Activated CD8-positive, alpha-beta T cell treated with anti-CD3 and anti-CD28 coated beads for 36 hours (primary cell): ENCODE data around the gene ALS2CL. TPM values are rescaled to one million over a fixed set of nuclear protein-coding genes. Genes with fewer than 3 reads are reported as not detected.

ENCODE experiments used
- ATAC-seq: fragments of 200-7000 bp; cut with Tn5 transposase; one replicate; pipeline ENCODE4 v1.10.0; 2021; ENCODE audit warnings: mild to moderate bottlenecking, moderate library complexity
- CTCF ChIA-PET: fragments of 350-600 bp; sonication (Branson Sonifier 250); formaldehyde crosslinking; loops from one replicate; lab custom pipeline; 2021; ENCODE audit warnings: antibody characterized with exemption; lab: Charles Lee
- POLR2A ChIA-PET: fragments of 350-600 bp; sonication (Branson Sonifier 250); formaldehyde crosslinking; loops from one replicate; lab custom pipeline; 2021; ENCODE audit warnings: antibody characterized with exemption; lab: Charles Lee
- DNase-seq: peaks from one replicate; pipeline ENCODE4 v3.0.0-alpha.2; 2020
- H3K27ac Mint-ChIP-seq: one replicate; pipeline ENCODE4 v1.8.0; 2021; ENCODE audit warnings: mild to moderate bottlenecking, mixed read lengths
- H3K27me3 Mint-ChIP-seq: one replicate; pipeline ENCODE4 v1.8.0; 2021; ENCODE audit warnings: mixed read lengths
- H3K36me3 Mint-ChIP-seq: one replicate; pipeline ENCODE4 v1.8.0; 2021; ENCODE audit warnings: low read depth, mixed read lengths
- H3K4me1 Mint-ChIP-seq: one replicate; pipeline ENCODE4 v1.8.0; 2021; ENCODE audit warnings: low read depth, mixed read lengths
- H3K4me3 Mint-ChIP-seq: one replicate; pipeline ENCODE4 v1.8.0; 2021; ENCODE audit warnings: mild to moderate bottlenecking, moderate library complexity, mixed read lengths
- H3K9me3 Mint-ChIP-seq: one replicate; pipeline ENCODE4 v1.8.0; 2021; ENCODE audit warnings: mixed read lengths
- CTCF ChIP-seq: fragments of 200-600 bp; IDR thresholded peaks from one replicate; pipeline ENCODE4 v1.8.0; 2022; ENCODE audit warnings: antibody characterized with exemption, mild to moderate bottlenecking
- intact Hi-C: fragments of 100-400 bp; cut with micrococcal nuclease; formaldehyde crosslinking; loops from one replicate; pipeline ENCODE4 v1.10.0; 2022
- total RNA-seq, 2 experiments: library from RNA; stranded (reverse); gene quantifications; one replicate each; pipeline ENCODE4 v1.2.3, GENCODE V29; 2021

Gene ALS2CL
- total RNA-seq, 2 experiments from 2014 or later = 1.7 to 2.0 TPM

- DNase-seq = no peak
- H3K36me3 Mint-ChIP-seq = no peaks in the 10 kb centered on the region
- intact Hi-C loops = no loop called here
- H3K4me1 Mint-ChIP-seq = no peaks in the 10 kb centered on the region
- H3K9me3 Mint-ChIP-seq = no peaks in the 10 kb centered on the region
- POLR2A ChIA-PET = no interaction called here
- no peak for TF ChIP-seq CTCF
- ATAC-seq = no peak
- no peak overlapping the region for H3K27ac Mint-ChIP-seq
- H3K4me3 Mint-ChIP-seq = no peak overlapping the region
- no peaks in the 10 kb centered on the region for H3K27me3 Mint-ChIP-seq
- CTCF ChIA-PET = interaction anchor here (1.0 to 1.6 kb wide), 2 partner anchors 31 to 171 kb away, joined by 3 read pairs; no protein-coding TSS in a partner anchor
Observed at GRCh38 chr3:46660003-46660402, 33.5 kb downstream of the ALS2CL start.

GRCh38 chr3:46659285-46659684, 34.2 kb downstream of the ALS2CL start:
- H3K27me3 Mint-ChIP-seq = no peaks in the 10 kb centered on the region
- H3K27ac Mint-ChIP-seq = no peak overlapping the region
- no peaks in the 10 kb centered on the region for H3K4me1 Mint-ChIP-seq
- DNase-seq = no peak
- intact Hi-C loops = no loop called here
- ChIA-PET POLR2A (no interaction called here), CTCF (interaction anchor here (1.1 to 1.6 kb wide), 3 partner anchors 7 to 171 kb away, joined by 3 to 4 read pairs (median 3); no protein-coding TSS in a partner anchor)
- no peak for ATAC-seq
- no peak overlapping the region for H3K4me3 Mint-ChIP-seq
- no peaks in the 10 kb centered on the region for H3K9me3 Mint-ChIP-seq
- H3K36me3 Mint-ChIP-seq = no peaks in the 10 kb centered on the region
- TF ChIP-seq CTCF = no peak

GRCh38 chr3:46656778-46657556, 36.5 kb downstream of the ALS2CL start:
- Mint-ChIP-seq H3K9me3 (peaks cover 4% of the 10 kb centered on the region), H3K27me3 (no peaks in the 10 kb centered on the region)
- intact Hi-C loops = no loop called here

GRCh38 chr3:46655271-46655670, 38.2 kb downstream of the ALS2CL start:
- no peak for DNase-seq
- no peaks in the 10 kb centered on the region for H3K4me1 Mint-ChIP-seq
- no peak for ATAC-seq
- POLR2A ChIA-PET = no interaction called here
- H3K27ac Mint-ChIP-seq = no peak overlapping the region
- intact Hi-C loops = no loop called here
- no peak for TF ChIP-seq CTCF
- H3K27me3 Mint-ChIP-seq = peaks cover 4% of the 10 kb centered on the region
- no peaks in the 10 kb centered on the region for H3K36me3 Mint-ChIP-seq
- no peak overlapping the region for H3K4me3 Mint-ChIP-seq
- CTCF ChIA-PET = interaction anchor here (1.0 kb wide), 1 partner anchor 167 kb away, joined by 4 read pairs; no protein-coding TSS in a partner anchor
- H3K9me3 Mint-ChIP-seq = peaks cover 6% of the 10 kb centered on the region

More at GRCh38 chr3:46656778-46657556, 36.5 kb downstream of the ALS2CL start:
- H3K4me1 Mint-ChIP-seq = no peaks in the 10 kb centered on the region
- POLR2A ChIA-PET = no interaction called here
- no peak overlapping the region for H3K27ac Mint-ChIP-seq
- no peak overlapping the region for H3K4me3 Mint-ChIP-seq
- H3K36me3 Mint-ChIP-seq = no peaks in the 10 kb centered on the region
- TF ChIP-seq CTCF = no peak
- CTCF ChIA-PET = no interaction called here
- ATAC-seq = no peak
- DNase-seq = no peak

GRCh38 chr3:46651084-46651483, 42.4 kb downstream of the ALS2CL start:
- intact Hi-C loops = no loop called here
- Mint-ChIP-seq H3K4me1 (no peaks in the 10 kb centered on the region), H3K9me3 (peaks cover 6% of the 10 kb centered on the region), H3K27me3 (peaks cover 10% of the 10 kb centered on the region), H3K36me3 (no peaks in the 10 kb centered on the region), H3K27ac (no peak overlapping the region), H3K4me3 (no peak overlapping the region)
- no peak for ATAC-seq
- no peak for TF ChIP-seq CTCF
- no peak for DNase-seq
- CTCF ChIA-PET = interaction anchor here (0.6 kb wide), 1 partner anchor 135 kb away, joined by 3 read pairs; no protein-coding TSS in a partner anchor
- POLR2A ChIA-PET = interaction anchor here (0.6 kb wide), 1 partner anchor 22 kb away, joined by 3 read pairs; no protein-coding TSS in a partner anchor
